HepG2 (cell line): Measurements from ENCODE around the gene RAD17. TPM values are rescaled to one million over a fixed set of nuclear protein-coding genes. Genes with fewer than 3 reads are reported as not detected.

Experiments
- FOXA3 ChIP-seq: IDR thresholded peaks from 2 replicates; pipeline ENCODE4 v1.6.1; 2016; ENCODE audit warnings: missing genetic modification reagents, missing compliant biosample characterization
- ISL2 ChIP-seq: sonication (generic); formaldehyde crosslinking; IDR thresholded peaks from 2 replicates; pipeline ENCODE4 v1.5.0; 2020; ENCODE audit warnings: missing genetic modification reagents
- MEIS2 ChIP-seq: sonication (generic); formaldehyde crosslinking; IDR thresholded peaks from 2 replicates; pipeline ENCODE4 v1.9.0; 2021; ENCODE audit warnings: mild to moderate bottlenecking, missing genetic modification reagents
- SETDB1 ChIP-seq: sonication (generic); formaldehyde crosslinking; IDR thresholded peaks from 2 replicates; pipeline ENCODE4 v1.5.1; 2020; ENCODE audit warnings: missing genetic modification reagents, mild to moderate bottlenecking, borderline replicate concordance
- ZBTB7B ChIP-seq: sonication (generic); formaldehyde crosslinking; IDR thresholded peaks from 2 replicates; pipeline ENCODE4 v1.4.0; 2020; ENCODE audit warnings: missing genetic modification reagents
- ZFP36L1 ChIP-seq: sonication (generic); formaldehyde crosslinking; IDR thresholded peaks from 2 replicates; pipeline ENCODE4 v1.8.0; 2022; ENCODE audit warnings: mild to moderate bottlenecking, missing genetic modification reagents, moderate library complexity
- ZKSCAN1 ChIP-seq: fragments of 150-350 bp; IDR thresholded peaks from 2 replicates; pipeline ENCODE4 v1.6.1; 2014; ENCODE audit warnings: low read length
- ZNF550 ChIP-seq: sonication (generic); formaldehyde crosslinking; IDR thresholded peaks from 2 replicates; pipeline ENCODE4 v1.4.0; 2020; ENCODE audit warnings: mild to moderate bottlenecking, missing genetic modification reagents, borderline replicate concordance
- polyA plus RNA-seq, 8 experiments: library from polyadenylated mRNA; depleted of rRNA in 3 of 8; stranded (reverse) in 7 of 8; unstranded in 1 of 8; fragments of >200 nt; fragmentation: Illumina TruSeq in 4 of 8; extraction: Trizol in 4 of 8; gene quantifications; 2 replicates each; pipeline versions ENCODE4 v1.2.1 to v1.2.3, GENCODE V29; 2011 to 2016; ENCODE audit warnings: low read depth in 4 of 8, missing spikeins in 1 of 8, mixed read lengths in 1 of 8; ENCODE audit not compliant: insufficient read depth in 1 of 8
- total RNA-seq, 5 experiments: library from RNA; depleted of rRNA; stranded (reverse); fragments of >200 nt; fragmentation: Illumina TruSeq; extraction: Trizol; gene quantifications; 2 replicates each; pipeline ENCODE4 v1.2.3, GENCODE V29; 2016; ENCODE audit warnings: low read depth in 1 of 5
- TF ChIP-seq, protein P1 (sequence below): sonication (generic); formaldehyde crosslinking; IDR thresholded peaks from 2 replicates; pipeline ENCODE4 v1.5.1; 2020; ENCODE audit warnings: mild to moderate bottlenecking, missing genetic modification reagents, borderline replicate concordance
- TF ChIP-seq, protein P2 (sequence below): sonication (generic); formaldehyde crosslinking; IDR thresholded peaks from 2 replicates; pipeline ENCODE4 v1.8.0; 2022; ENCODE audit warnings: low read depth, missing genetic modification reagents
- TF ChIP-seq, protein P3 (sequence below), 2 experiments: fragments of 450-650 bp in 1 of 2; sonication (generic) in 1 of 2; formaldehyde crosslinking; IDR thresholded peaks; 2 replicates each; pipeline versions ENCODE4 v1.5.0 to v1.8.0; 2020 to 2022; ENCODE audit warnings: mild to moderate bottlenecking in 1 of 2, missing genetic modification reagents in 1 of 2
- TF ChIP-seq, protein P4 (sequence below): sonication (generic); formaldehyde crosslinking; IDR thresholded peaks from 2 replicates; pipeline ENCODE4 v1.5.0; 2020; ENCODE audit warnings: missing genetic modification reagents
- TF ChIP-seq, protein P5 (sequence below), 2 experiments: sonication (generic) in 1 of 2; formaldehyde crosslinking in 1 of 2; IDR thresholded peaks; 2 replicates each; pipeline versions ENCODE4 v1.4.0 to v1.6.1; 2016 to 2020; ENCODE audit warnings: borderline replicate concordance in 1 of 2, low read depth in 1 of 2, mild to moderate bottlenecking in 1 of 2, missing genetic modification reagents in 1 of 2
- TF ChIP-seq, protein P6 (sequence below): sonication (generic); formaldehyde crosslinking; IDR thresholded peaks from 2 replicates; pipeline ENCODE4 v1.8.0; 2022; ENCODE audit warnings: mild to moderate bottlenecking, missing genetic modification reagents, borderline replicate concordance

The RAD17 gene
- total and polyA plus RNA-seq, 2 of the 13 experiments (the other 11 are each of a cell fraction or from before 2014, with no cell fraction given), result 24.0 to 25.9 TPM

DNA sequence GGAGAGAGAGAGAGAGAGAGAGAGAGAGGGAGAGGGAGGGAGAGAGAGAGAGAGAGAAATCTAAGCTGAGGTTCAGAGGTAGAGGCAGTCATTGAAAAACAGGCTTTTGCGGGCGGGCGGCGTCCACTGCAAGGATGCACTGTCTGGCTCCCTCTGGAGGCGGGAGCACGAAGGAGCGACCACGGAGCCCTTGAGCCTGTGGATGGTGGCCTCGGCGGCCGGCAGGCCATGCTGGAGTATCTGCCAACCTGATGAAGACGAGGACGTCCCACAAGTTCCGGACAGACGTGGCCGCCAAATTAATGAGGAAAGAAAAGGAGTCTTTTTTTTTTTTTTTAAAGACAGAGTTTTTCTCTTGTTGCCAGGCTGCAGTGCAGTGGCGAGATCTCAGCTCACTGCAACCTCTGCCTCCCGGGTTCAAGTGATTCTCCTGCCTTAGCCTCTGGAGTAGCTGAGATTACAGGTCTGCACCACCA lies 34.8 kb upstream of the RAD17 start (continued):
- TF ChIP-seq, protein P1, sequence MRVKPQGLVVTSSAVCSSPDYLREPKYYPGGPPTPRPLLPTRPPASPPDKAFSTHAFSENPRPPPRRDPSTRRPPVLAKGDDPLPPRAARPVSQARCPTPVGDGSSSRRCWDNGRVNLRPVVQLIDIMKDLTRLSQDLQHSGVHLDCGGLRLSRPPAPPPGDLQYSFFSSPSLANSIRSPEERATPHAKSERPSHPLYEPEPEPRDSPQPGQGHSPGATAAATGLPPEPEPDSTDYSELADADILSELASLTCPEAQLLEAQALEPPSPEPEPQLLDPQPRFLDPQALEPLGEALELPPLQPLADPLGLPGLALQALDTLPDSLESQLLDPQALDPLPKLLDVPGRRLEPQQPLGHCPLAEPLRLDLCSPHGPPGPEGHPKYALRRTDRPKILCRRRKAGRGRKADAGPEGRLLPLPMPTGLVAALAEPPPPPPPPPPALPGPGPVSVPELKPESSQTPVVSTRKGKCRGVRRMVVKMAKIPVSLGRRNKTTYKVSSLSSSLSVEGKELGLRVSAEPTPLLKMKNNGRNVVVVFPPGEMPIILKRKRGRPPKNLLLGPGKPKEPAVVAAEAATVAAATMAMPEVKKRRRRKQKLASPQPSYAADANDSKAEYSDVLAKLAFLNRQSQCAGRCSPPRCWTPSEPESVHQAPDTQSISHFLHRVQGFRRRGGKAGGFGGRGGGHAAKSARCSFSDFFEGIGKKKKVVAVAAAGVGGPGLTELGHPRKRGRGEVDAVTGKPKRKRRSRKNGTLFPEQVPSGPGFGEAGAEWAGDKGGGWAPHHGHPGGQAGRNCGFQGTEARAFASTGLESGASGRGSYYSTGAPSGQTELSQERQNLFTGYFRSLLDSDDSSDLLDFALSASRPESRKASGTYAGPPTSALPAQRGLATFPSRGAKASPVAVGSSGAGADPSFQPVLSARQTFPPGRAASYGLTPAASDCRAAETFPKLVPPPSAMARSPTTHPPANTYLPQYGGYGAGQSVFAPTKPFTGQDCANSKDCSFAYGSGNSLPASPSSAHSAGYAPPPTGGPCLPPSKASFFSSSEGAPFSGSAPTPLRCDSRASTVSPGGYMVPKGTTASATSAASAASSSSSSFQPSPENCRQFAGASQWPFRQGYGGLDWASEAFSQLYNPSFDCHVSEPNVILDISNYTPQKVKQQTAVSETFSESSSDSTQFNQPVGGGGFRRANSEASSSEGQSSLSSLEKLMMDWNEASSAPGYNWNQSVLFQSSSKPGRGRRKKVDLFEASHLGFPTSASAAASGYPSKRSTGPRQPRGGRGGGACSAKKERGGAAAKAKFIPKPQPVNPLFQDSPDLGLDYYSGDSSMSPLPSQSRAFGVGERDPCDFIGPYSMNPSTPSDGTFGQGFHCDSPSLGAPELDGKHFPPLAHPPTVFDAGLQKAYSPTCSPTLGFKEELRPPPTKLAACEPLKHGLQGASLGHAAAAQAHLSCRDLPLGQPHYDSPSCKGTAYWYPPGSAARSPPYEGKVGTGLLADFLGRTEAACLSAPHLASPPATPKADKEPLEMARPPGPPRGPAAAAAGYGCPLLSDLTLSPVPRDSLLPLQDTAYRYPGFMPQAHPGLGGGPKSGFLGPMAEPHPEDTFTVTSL (CRISPR knock-in tag), result no peak
- no peak for TF ChIP-seq FOXA3
- TF ChIP-seq, protein P2, sequence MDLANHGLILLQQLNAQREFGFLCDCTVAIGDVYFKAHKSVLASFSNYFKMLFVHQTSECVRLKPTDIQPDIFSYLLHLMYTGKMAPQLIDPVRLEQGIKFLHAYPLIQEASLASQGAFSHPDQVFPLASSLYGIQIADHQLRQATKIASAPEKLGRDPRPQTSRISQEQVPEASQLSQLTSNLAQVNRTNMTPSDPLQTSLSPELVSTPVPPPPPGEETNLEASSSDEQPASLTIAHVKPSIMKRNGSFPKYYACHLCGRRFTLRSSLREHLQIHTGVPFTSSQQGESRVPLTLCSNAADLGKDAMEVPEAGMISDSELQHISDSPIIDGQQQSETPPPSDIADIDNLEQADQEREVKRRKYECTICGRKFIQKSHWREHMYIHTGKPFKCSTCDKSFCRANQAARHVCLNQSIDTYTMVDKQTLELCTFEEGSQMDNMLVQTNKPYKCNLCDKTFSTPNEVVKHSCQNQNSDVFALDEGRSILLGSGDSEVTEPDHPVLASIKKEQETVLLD (CRISPR knock-in tag), result no peak
- TF ChIP-seq, protein P3, sequence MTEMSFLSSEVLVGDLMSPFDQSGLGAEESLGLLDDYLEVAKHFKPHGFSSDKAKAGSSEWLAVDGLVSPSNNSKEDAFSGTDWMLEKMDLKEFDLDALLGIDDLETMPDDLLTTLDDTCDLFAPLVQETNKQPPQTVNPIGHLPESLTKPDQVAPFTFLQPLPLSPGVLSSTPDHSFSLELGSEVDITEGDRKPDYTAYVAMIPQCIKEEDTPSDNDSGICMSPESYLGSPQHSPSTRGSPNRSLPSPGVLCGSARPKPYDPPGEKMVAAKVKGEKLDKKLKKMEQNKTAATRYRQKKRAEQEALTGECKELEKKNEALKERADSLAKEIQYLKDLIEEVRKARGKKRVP (CRISPR knock-in tag; IDR thresholded peaks at IDR 0.05), result no peak
- TF ChIP-seq, protein P4, sequence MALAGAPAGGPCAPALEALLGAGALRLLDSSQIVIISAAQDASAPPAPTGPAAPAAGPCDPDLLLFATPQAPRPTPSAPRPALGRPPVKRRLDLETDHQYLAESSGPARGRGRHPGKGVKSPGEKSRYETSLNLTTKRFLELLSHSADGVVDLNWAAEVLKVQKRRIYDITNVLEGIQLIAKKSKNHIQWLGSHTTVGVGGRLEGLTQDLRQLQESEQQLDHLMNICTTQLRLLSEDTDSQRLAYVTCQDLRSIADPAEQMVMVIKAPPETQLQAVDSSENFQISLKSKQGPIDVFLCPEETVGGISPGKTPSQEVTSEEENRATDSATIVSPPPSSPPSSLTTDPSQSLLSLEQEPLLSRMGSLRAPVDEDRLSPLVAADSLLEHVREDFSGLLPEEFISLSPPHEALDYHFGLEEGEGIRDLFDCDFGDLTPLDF (CRISPR knock-in tag), result no peak
- TF ChIP-seq, protein P5, sequence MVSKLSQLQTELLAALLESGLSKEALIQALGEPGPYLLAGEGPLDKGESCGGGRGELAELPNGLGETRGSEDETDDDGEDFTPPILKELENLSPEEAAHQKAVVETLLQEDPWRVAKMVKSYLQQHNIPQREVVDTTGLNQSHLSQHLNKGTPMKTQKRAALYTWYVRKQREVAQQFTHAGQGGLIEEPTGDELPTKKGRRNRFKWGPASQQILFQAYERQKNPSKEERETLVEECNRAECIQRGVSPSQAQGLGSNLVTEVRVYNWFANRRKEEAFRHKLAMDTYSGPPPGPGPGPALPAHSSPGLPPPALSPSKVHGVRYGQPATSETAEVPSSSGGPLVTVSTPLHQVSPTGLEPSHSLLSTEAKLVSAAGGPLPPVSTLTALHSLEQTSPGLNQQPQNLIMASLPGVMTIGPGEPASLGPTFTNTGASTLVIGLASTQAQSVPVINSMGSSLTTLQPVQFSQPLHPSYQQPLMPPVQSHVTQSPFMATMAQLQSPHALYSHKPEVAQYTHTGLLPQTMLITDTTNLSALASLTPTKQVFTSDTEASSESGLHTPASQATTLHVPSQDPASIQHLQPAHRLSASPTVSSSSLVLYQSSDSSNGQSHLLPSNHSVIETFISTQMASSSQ (IDR thresholded peaks at IDR 0.05; ENCODE audit: low read depth), result no peak
- TF ChIP-seq, protein P5 (CRISPR knock-in tag; IDR thresholded peaks at IDR 0.05; ENCODE audit: borderline replicate concordance), result no peak
- no peak for TF ChIP-seq MEIS2 (CRISPR knock-in tag)
- peak; percentile 27; the same call in 1 of the 2 replicates for TF ChIP-seq ZBTB7B (CRISPR knock-in tag)
- TF ChIP-seq ZKSCAN1, result no peak
- TF ChIP-seq ISL2 (CRISPR knock-in tag), result no peak
- no peak for TF ChIP-seq SETDB1
- no peak for TF ChIP-seq ZFP36L1 (CRISPR knock-in tag)
- TF ChIP-seq, protein P6, sequence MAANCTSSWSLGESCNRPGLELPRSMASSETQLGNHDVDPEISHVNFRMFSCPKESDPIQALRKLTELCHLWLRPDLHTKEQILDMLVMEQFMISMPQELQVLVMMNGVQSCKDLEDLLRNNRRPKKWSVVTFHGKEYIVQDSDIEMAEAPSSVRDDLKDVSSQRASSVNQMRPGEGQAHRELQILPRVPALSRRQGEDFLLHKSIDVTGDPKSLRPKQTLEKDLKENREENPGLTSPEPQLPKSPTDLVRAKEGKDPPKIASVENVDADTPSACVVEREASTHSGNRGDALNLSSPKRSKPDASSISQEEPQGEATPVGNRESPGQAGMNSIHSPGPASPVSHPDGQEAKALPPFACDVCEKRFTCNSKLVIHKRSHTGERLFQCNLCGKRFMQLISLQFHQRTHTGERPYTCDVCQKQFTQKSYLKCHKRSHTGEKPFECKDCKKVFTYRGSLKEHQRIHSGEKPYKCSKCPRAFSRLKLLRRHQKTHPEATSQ, result no peak
- TF ChIP-seq ZNF550 (CRISPR knock-in tag), result no peak
